Gastrocnemius medialis (tissue), 4 donors: ENCODE measurements around the gene SH3PXD2B. TPM values are rescaled to one million over a fixed set of nuclear protein-coding genes. Genes with fewer than 3 reads are reported as not detected.
A peak's percentile ranks its signal among the peaks of the same experiment; 100 is the strongest.

Experiments
- ATAC-seq, 2 donors: fragments of 150-250 bp; one replicate each; pipeline ENCODE4 v1.9.1; 2016
- DNase-seq, 2 donors: peaks; one replicate each; pipeline ENCODE4 v3.0.0-alpha.2; 2019
- H3K27ac ChIP-seq, 4 donors: fragments of 200-600 bp; sonication (generic); 1 replicate in 1 of 4; 2 replicates in 3 of 4; pipeline ENCODE4 v1.5.1; 2016 to 2018; ENCODE audit warnings: mild to moderate bottlenecking in 2 of 4, moderate library complexity in 1 of 4
- H3K27me3 ChIP-seq, 3 donors: fragments of 200-600 bp; sonication (generic) in 2 of 3; 1 replicate in 1 of 3; 2 replicates in 2 of 3; pipeline versions ENCODE4 v1.5.1 to v1.6.0; 2016 to 2019; ENCODE audit warnings: mild to moderate bottlenecking in 1 of 3, moderate library complexity in 1 of 3
- H3K36me3 ChIP-seq, 2 donors: fragments of 200-600 bp; sonication (generic) in 1 of 2; one replicate each; pipeline ENCODE4 v1.5.1; 2017 to 2018
- H3K4me1 ChIP-seq, 2 donors: fragments of 200-600 bp; sonication (generic) in 1 of 2; one replicate each; pipeline ENCODE4 v1.5.1; 2016 to 2017; ENCODE audit warnings: mild to moderate bottlenecking in 2 of 2
- H3K4me3 ChIP-seq, 4 donors: fragments of 200-600 bp; sonication (generic) in 3 of 4; 1 replicate in 1 of 4; 2 replicates in 3 of 4; pipeline ENCODE4 v1.5.1; 2016 to 2019; ENCODE audit warnings: mild to moderate bottlenecking in 2 of 4
- H3K9me3 ChIP-seq, 3 donors: fragments of 200-600 bp; sonication (generic) in 2 of 3; 1 replicate in 1 of 3; 2 replicates in 2 of 3; pipeline ENCODE4 v1.5.1; 2016 to 2019
- POLR2A ChIP-seq, 2 donors: fragments of 450-650 bp; IDR thresholded peaks; one replicate each; pipeline ENCODE4 v1.6.1; 2017; ENCODE audit warnings: antibody characterized with exemption in 2 of 2, mild to moderate bottlenecking in 2 of 2, moderate library complexity in 2 of 2
- in situ Hi-C, 4 donors: fragments of 200-750 bp; cut with MboI; loops; one replicate each; pipeline versions ENCODE4 v1.15.0 to v1.8.0; 2017; ENCODE audit warnings: low sequenced_read_pairs in 4 of 4
- intact Hi-C: fragments of 100-400 bp; cut with DNase I; formaldehyde crosslinking; loops from one replicate; pipeline ENCODE4 v1.15.1; 2023; ENCODE audit warnings: low total_unique reads
- total RNA-seq, 4 donors: library from RNA; depleted of rRNA; stranded (reverse); fragments of >200 nt; gene quantifications; one replicate each; pipeline versions ENCODE4 v1.1.0 to v1.2.3, GENCODE V29; 2016
- TF ChIP-seq, protein P1 (sequence below), 5 experiments: fragments of 450-650 bp in 3 of 5; fragments of 200-600 bp in 2 of 5; sonication (generic) in 2 of 5; IDR thresholded peaks in 4 of 5; conservative IDR thresholded peaks in 1 of 5; 1 replicate in 4 of 5; 2 replicates in 1 of 5; pipeline ENCODE4 v1.5.1; 2016 to 2019; ENCODE audit warnings: antibody characterized with exemption in 5 of 5, mild to moderate bottlenecking in 3 of 5, moderate library complexity in 3 of 5

The SH3PXD2B gene
- total RNA-seq, 4 donors from 2014 or later: 2.7 to 10.2 (median 4.2) TPM

- intact Hi-C loops (no loop called here), in situ Hi-C loops (no loop called here)
- H3K9me3 ChIP-seq: no peaks in the 10 kb centered on the region
- TF ChIP-seq, protein P1, sequence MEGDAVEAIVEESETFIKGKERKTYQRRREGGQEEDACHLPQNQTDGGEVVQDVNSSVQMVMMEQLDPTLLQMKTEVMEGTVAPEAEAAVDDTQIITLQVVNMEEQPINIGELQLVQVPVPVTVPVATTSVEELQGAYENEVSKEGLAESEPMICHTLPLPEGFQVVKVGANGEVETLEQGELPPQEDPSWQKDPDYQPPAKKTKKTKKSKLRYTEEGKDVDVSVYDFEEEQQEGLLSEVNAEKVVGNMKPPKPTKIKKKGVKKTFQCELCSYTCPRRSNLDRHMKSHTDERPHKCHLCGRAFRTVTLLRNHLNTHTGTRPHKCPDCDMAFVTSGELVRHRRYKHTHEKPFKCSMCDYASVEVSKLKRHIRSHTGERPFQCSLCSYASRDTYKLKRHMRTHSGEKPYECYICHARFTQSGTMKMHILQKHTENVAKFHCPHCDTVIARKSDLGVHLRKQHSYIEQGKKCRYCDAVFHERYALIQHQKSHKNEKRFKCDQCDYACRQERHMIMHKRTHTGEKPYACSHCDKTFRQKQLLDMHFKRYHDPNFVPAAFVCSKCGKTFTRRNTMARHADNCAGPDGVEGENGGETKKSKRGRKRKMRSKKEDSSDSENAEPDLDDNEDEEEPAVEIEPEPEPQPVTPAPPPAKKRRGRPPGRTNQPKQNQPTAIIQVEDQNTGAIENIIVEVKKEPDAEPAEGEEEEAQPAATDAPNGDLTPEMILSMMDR (IDR thresholded peaks at IDR 0.05 in 4 of 5, conservative IDR thresholded peaks at IDR 0.05 in 1 of 5): no peak
- no peak for TF ChIP-seq POLR2A (IDR thresholded peaks at IDR 0.05)
- peak overlapping the region in 1 of 4 donors; percentile 30 for H3K27ac ChIP-seq
- peaks cover 24 to 26% of the 10 kb centered on the region in 2 donors for H3K4me1 ChIP-seq
- DNase-seq: no peak
- no peak for ATAC-seq
- H3K36me3 ChIP-seq: no peaks in the 10 kb centered on the region
- no peak overlapping the region for H3K4me3 ChIP-seq
- no peaks in the 10 kb centered on the region for H3K27me3 ChIP-seq
These were observed 6.5 kb downstream of the SH3PXD2B start for GRCh38 chr5:172447646-172448365.

DNA sequence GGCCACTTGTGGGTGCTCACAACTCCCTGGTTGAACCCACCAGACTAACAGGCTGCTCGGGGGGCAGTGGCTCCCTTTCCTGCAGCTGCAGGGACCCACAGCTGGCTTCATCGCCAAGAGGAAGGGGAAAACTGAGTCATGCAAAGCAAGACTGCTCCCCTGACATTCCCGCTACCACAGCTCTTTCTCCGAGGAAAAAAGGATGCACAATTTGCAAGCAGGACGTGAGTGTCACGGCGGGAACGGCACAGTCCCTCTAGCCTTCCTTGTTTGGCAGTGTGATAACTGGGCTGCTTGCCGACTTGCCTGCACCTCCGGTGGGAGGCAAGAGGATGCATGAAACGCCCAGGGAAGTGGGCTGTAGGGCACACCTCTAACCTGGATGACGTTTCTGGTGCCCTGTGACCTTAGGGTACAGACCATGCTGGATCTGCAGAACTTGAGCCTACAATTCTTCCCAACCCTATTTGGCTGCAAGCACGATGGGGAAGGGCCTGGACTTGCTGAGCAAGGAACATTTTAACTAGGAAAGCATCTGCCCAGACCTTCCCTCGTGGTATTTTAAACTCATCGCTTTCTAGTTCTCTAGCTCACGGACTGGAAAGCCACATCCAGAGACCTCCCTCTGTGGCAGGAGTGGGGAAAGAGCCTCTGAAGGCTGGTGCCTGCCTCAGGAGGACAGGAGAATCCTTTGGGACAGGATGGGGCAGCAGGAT is 7.8 kb downstream of the SH3PXD2B start:
- Histone ChIP-seq H3K9me3 (no peaks in the 10 kb centered on the region), H3K27me3 (no peaks in the 10 kb centered on the region), H3K4me1 (peaks cover 26 to 27% of the 10 kb centered on the region in 2 donors), H3K4me3 (peak overlapping the region in 1 of 4 donors; percentile 2), H3K36me3 (no peaks in the 10 kb centered on the region), H3K27ac (peak overlapping the region; percentile 7 to 45 (median 19))
- in situ Hi-C loops (no loop called here), intact Hi-C loops (no loop called here)
- TF ChIP-seq, protein P1 (IDR thresholded peaks at IDR 0.05 in 4 of 5, conservative IDR thresholded peaks at IDR 0.05 in 1 of 5): no peak
- no peak for TF ChIP-seq POLR2A (IDR thresholded peaks at IDR 0.05)
- ATAC-seq: no peak
- DNase-seq: no peak

DNA sequence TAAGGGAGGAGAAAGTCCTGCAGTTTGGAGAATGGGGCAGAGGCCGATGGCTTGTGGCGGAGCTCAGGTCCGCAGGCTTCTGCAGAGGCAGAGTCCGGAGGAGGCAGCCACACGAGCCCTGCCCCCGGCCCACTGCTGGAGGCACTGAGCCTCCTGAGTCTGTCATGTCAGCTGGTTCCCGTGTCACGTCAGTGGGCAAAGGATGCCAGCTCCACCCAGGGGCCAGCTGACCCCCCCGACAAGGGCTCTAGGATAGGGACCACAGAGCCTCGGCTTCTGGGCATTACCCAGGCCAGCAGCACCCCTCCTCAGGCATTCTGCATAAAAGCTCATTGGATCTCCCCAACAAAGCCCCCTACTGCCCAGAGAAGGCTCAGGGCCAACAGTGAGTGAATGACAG is 8.5 kb downstream of the SH3PXD2B start:
- DNase-seq (no peak), ATAC-seq (no peak)
- Histone ChIP-seq H3K9me3 (no peaks in the 10 kb centered on the region), H3K27ac (peak overlapping the region in 3 of 4 donors; percentile 2 to 8 (median 7)), H3K27me3 (no peaks in the 10 kb centered on the region), H3K4me1 (peaks cover 26 to 27% of the 10 kb centered on the region in 2 donors), H3K4me3 (no peak overlapping the region), H3K36me3 (no peaks in the 10 kb centered on the region)
- intact Hi-C loops: no loop called here
- TF ChIP-seq POLR2A (IDR thresholded peaks at IDR 0.05): no peak
- TF ChIP-seq, protein P1 (IDR thresholded peaks at IDR 0.05 in 4 of 5, conservative IDR thresholded peaks at IDR 0.05 in 1 of 5): no peak
- in situ Hi-C loops: no loop called here

- no peak for DNase-seq
- Histone ChIP-seq H3K27me3 (no peaks in the 10 kb centered on the region), H3K4me3 (no peak overlapping the region), H3K9me3 (no peaks in the 10 kb centered on the region), H3K36me3 (no peaks in the 10 kb centered on the region), H3K4me1 (peaks cover 26 to 27% of the 10 kb centered on the region in 2 donors), H3K27ac (peak overlapping the region; percentile 7 to 67 (median 55))
- no peak for ATAC-seq
- intact Hi-C loops (no loop called here), in situ Hi-C loops (no loop called here)
- no peak for TF ChIP-seq POLR2A (IDR thresholded peaks at IDR 0.05)
- TF ChIP-seq, protein P1 (IDR thresholded peaks at IDR 0.05 in 4 of 5, conservative IDR thresholded peaks at IDR 0.05 in 1 of 5): no peak
These were observed 9.5 kb downstream of the SH3PXD2B start for GRCh38 chr5:172444626-172445365.
